HG03558 (cell line): Measurements from ENCODE around the gene WDR54.
"Not testable (repeated sequence)": the region's sequence is repeated elsewhere in the genome, so short reads cannot be mapped to it uniquely, and the experiment has no call there.

Experiments used
- ATAC-seq: cut with Tn5 transposase; IDR thresholded peaks from one replicate; pipeline ENCODE4 v1.9.1; 2021; ENCODE audit warnings: moderate number of reproducible peaks; ENCODE audit not compliant: unreplicated experiment; ENCODE audit errors: extremely low read depth

The WDR54 gene

DNA sequence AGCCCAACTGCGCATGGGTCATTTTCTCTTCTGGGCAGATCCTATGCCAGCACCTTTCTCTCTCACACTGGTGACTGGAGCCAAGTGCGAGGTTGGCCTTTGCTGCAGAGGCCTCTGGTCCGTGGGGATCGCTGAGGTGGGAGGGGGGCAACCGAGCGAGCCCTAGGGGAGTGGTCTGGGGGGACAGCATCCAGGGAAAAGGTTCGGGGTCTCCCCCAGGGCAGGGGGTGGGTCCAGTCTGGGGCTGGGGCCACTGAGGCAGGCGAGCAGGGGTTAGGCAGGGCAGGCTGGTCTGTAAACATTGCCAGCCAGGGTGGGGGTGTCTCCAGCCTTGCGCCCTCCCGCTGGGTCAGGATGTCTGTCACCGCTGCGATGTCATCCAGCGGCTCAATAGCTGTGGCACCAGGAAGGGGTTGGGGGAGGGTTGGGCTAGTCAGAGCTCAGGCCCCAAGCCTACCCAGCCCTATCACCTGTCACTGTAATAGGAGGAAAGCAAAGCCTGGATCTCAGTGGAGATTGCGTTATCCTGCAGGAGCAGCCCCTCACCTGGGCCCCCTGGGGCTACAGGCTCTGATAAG lies 4.7 kb downstream of the WDR54 start:
- ATAC-seq, result no peak

DNA sequence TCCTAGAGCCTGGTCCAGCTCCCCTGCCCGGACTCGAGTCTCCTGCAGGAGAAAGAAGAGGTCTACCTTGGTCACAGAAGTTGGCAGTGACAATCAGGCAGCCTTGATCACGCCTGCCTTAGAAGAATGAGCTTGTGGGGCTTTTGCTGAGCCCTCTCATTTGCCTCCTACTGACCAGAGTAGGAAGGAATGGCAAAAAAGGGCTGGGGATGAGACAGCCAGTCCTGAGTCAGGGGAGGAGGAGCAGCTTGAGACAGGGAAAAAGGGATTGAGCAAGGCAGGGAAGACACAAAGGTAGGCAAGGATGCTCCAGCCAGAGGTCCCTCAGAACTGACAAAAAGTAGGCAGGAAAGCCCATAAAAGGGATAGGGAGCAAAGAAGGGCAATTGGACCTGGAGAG lies 6.0 kb downstream of the WDR54 start:
- no peak for ATAC-seq

DNA sequence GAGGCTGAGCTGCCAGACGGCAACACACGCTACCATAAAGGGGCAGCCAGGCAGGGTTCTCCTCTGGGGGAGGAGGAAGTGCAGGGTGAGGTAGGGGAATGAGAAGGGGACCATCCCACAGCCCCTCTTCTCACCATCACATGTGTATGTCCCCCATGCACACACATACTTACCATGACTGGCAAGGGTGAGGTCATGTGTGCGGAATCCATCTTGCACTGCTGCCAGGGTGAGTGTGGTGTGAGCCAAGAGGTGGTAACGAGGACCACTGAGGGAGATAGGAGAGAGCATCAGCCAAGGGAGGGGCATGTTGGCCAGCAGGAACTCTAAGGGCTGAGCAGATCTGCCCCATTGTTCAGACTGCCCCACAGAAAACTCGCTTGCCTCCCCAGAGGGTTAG lies 7.1 kb downstream of the WDR54 start:
- ATAC-seq, result no peak

DNA sequence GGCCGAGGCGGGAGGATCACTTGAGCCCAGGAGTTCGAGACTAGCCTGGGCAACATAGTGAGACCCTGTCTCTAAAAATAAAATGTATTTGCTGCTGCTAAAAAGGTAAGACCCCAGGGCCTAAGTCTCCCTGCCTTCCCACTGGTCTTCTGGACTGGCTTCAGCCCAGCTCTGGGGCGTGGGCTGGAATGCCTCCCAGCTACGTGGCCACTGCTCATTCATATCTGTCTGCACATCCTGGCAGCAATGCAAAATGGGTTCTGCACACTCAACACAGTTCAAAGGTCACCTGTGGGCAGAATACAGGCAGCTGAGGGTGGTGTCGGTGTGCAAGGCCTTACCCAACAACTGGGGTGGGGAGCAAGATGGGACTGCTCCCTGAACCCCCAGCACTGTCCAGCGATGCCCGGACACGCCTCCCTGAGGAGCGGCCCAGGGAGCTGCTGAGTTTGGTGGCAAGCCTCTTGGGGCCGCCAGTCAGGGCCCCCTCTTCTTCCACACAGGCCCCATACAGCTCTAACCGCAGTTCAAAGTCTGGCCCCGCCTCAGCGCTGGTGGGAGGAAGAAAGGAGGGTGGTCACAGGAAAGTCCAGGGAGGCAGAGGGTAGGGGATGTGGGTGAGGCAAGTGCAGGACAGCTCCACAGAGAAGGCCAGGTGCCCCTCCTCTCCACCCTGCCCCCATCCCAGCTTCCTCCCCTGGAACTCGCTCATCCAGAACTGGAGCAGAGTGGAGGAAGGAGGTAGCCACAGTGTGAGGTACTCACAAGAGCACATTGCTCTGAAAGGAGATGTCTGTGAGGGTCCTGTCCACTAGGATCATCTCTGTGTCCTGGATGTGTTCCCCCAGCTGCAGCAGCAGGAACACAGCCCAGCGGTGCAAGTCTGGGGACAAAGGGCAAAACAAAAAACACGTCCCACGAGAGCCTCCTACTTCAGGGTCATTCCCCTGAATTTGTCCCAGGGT lies 8.2 kb downstream of the WDR54 start:
- ATAC-seq, result no peak

DNA sequence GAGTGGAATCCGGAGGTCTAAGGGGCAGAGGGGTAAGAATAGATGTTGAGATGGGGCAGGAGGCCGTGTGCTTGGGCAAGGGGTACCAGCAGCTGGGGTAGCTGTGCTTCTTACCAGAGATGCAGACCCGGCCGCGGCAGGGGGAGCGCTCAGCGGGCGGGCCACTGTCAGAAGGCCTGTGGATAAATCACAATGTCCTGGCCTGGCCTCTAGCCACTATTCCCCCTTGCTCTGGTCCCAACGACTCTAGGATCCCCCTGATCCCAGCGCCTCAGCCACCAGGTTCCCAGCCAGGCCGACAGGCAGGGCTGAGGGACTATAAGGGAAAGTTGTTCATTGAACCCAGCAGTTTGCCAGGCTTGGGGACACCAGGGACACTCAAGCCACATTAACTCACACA lies 9.0 kb downstream of the WDR54 start:
- no peak for ATAC-seq

DNA sequence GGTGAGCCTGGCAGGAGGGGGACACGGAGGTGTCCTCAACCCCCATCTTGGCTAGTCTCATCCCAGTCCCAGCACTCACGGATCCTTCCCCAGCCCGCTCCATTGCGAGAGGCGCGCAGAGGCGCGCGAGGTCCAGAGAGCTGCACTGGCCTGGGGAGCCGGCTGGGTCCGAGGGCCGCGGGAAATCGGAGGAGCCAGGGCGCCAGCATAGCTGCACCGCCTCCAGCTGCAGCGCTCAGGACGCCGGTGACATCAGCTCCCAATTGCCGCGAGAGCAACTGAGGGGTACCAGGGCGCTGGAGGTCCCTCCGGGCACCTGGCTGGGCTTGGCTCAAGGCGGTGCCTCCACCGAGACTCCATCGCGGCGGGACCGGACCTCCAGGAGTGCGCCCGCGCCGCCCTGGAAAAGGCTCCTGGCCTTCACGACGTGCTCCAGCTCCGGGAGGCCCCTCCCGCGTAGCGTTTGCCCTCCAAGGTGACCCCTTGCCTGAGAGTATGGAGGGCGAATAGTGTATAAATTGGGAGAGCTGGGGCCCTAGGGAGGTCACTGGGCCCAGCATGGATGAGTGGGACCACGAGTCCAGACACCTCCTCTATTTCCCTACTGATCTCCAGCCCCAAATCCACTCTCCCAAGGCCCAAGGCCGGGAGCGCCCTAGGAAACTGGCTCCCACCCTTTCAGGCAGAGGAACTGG lies 14.7 kb downstream of the WDR54 start:
- ATAC-seq, result no peak

DNA sequence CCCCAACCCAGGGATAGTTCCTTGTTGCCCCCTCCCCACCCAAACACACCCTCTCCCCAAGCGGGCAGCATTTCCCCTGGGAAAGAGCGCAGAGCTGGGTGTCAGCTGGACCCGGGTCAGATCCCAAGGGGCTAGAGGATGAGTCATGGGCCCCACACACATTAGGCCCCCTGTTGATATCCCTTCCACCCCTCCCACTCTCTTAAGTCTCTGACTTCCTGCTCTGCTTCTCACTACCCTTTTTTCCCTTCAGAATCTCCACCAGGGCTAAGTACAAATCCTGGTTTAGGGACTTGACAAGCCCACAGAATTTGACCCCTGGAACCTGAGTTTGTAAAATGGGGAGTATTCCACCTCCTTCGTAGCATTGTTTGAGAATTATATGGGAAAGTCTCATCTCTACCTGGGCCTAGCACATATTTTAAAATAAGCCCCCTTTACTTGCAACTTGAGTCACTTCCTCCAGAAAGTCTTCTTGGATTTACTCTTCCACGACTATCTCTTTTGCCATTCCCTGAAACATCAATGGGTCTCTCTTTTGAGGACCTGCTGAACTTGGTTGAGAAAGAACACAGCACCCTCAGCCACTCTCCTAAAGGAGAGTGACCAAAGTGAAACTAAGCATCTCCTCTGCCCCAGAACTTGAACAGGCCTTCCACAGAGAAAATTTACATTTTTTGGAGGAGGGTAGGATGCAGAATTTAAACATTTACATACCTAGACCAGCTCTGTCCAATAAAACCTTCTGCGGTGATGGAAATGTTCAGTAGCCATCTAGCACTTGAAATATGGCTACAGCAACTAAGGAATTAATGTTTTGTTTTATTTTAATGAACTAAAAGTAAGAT lies 15.5 kb downstream of the WDR54 start:
- no peak for ATAC-seq

DNA sequence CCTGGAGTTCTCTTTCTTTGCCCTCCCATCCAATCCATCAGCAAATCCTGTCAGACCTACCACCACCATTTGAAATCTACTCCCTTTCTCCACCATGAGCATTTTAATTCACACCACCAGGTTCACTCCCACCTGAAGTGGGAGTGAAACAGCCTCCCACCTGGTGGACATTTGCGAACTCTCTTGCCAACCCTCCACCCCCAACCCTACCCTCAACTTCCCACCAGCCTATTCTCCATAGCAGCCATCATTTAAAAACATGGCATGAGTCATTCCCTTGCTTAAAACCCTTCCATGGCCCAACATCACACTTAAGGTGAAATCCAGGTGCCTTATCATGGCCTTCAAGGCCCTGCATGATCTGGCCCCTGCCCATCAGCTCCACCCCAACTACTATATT lies 16.7 kb downstream of the WDR54 start:
- ATAC-seq, result no peak

DNA sequence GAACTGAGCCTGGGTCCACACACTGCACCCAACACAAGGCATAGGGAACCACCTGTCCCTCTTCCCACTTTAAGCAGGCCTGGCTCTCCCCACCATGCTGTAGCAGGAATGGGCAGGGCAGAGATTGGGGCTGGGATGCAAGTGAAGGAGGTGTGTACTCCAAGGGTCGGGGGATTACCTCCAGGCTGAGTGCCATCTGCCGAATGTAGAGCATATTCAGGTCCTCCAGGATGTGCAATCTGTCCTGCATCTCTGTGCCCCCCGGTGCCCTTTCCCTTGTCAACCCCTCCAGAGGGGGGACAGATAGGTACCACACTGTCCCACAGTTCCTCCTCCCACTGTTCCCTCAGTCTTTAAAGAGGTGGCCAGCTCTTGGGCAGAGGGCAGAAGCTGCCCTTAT lies 17.8 kb downstream of the WDR54 start:
- no peak for ATAC-seq

DNA sequence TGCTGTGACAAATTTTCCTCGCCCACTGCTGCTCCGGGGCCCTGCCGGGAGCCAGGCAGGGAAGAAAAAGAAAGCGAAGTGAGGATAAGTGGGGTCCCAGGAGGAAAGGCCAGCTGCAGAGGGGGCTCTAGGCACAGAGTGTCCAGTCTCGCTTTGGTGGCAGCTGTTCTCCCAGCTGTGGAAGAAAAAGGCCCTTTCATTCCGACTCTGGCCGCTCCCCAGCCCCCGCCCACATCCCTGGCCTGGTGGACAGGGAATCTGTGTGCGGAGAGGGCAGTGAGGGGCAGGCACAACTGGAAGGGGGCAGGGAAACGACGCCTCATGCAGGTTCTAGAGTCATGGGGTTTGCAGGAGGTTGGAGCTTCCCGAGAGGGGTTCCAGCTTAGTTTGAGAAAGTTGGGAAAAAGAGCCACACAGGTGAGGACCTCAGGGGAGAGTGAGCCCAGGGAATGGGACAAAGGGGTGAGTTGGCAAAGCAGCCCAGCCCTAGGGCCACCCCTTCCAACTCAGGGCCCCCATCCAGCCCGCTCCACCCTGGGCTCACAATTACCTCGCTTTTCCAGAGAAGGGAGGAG lies 18.4 kb downstream of the WDR54 start:
- ATAC-seq, result no peak

DNA sequence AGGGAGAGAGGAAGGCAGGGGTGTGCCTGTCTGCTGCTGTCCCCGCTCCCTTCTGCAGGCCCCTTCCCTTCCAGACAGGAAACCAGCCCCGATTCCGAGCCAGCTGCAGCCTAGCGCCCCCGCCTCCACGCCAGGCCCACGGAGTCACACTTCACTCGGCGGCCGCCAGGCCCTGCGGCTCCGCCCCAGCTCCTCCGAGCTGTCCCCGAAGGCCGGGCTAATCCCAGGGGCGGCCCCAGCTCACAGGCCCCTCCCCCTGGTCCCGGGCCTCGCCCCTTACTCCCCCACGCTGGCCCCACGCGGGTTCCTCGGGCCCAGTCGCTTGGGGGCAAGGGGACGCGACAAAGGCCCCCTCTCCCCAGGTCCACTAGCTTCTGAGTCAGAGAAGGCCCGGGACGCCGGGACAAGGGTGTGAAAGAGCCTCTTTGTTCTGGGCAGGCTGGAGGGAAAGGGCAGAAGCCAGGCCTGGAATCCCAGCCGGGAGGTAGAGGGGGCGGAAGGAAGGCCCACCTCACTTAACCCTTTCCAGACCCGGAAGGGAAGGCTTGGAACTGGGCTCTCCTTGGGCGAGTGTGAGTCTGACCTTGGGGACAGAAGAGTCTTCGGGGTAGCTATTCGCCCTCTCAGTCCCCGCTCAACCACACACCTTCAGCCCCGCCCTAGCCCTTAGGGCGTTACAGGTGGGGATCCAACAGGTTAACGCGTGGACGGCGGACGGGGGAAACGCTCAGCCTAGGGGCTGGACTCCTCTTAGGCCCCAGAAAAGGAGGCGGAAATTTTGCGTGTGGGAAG lies 19.0 kb downstream of the WDR54 start:
- ATAC-seq, result peak; percentile 70

DNA sequence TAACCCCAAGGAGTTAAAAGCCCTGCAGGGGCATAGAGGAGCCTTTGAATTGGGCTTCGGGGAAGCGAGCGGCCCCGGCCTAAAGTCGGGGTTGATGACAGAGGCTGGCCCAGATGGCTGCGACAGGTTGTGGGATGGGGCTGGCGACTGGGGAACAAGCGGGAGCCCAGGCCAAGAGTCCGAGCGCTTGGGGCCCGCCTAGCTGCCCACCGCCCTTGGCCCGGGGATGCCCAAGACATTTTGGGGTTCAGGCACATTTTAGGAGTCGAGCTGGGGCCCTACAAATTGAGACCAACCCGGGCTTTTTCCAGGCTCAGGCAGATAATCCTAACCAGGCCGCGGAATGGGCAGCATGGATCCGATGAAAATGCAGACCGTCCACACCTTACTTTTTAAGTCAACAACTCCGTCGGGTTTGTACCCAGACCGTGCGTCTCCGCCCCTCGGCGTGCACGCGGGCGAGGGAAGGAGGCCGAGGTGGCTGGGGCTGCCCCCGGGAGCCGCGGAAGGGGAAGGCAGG lies 19.7 kb downstream of the WDR54 start:
- no peak for ATAC-seq

DNA sequence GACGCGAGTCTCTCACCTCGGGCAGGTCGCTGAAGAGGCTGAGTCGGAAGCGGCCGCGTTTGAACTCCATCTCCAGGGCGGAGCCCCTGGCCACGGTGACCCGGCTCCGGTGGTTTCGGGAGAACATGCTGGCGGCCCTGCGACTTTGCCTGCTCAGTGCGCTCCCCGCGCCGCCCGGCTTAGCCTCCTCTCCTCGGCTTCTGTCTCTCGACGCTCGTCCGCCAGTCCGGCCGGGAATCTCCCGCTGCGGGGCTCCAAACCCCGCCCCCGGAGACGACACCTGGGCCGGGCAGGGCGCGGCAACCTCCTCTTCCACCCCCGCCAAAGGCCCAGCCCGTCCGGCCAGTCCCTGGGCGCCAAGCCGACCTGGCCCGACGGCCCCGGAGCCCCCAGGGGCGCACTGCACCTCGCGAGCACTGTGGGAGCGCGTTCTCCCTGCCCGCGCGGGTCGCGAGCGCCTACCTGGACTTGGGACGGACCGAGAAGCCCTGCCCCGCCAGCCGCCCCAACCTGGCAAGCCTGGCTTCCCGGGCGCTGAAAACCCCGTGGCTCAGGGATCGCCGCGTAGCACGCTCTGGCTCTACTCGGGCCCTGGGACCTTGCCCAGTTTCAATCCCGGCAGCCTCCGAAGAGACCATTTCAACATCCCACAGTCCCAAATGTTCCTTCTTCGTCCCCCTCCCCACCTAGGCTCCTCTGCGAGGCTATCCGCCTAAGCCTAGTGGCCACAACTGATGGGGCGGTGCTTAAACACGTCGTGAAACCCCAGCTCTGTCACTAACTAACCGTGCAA lies 20.4 kb downstream of the WDR54 start, which contains the start of gene RTKN:
RTKN (minus strand) TSS at position 248 of the 793 bp plus-strand sequence; CDS start at position 127, 121 bp downstream.
- ATAC-seq, result no peak

DNA sequence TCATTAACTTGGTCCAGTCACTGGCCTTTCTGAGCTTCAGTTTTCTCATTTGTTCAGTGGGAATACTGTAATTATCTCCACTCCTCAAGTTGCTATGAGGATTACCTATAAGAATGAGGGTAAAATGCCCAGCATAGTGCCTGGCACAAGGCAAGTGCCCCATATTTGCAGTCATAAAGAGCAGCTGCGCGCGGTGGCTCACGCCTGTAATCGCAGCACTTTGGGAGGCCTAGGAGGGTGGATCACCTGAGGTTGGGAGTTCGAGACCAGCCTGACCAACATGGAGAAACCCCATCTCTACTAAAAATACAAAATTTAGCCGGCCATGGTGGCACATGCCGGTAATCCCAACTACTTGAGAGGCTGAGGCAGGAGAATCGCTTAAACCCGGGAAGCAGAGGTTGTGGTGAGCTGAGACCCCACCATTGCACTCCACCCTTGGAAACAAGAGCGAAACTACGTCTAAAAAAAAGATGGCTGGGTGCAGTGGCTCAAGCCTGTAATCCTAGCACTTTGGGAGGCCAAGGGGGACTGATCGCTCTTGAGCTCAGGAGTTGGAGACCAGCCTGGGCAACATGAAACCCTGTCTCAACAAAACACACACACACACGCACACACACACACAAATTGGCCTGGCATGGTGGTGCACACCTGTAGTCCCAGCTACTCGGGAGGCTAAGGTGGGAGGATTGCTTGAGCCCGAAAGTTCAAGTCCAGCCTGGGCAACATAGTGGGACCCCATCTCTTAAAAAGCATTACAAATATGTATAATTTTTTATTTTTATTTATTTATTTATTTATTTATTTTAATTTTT lies 21.2 kb downstream of the WDR54 start:
- not testable (repeated sequence) for ATAC-seq

DNA sequence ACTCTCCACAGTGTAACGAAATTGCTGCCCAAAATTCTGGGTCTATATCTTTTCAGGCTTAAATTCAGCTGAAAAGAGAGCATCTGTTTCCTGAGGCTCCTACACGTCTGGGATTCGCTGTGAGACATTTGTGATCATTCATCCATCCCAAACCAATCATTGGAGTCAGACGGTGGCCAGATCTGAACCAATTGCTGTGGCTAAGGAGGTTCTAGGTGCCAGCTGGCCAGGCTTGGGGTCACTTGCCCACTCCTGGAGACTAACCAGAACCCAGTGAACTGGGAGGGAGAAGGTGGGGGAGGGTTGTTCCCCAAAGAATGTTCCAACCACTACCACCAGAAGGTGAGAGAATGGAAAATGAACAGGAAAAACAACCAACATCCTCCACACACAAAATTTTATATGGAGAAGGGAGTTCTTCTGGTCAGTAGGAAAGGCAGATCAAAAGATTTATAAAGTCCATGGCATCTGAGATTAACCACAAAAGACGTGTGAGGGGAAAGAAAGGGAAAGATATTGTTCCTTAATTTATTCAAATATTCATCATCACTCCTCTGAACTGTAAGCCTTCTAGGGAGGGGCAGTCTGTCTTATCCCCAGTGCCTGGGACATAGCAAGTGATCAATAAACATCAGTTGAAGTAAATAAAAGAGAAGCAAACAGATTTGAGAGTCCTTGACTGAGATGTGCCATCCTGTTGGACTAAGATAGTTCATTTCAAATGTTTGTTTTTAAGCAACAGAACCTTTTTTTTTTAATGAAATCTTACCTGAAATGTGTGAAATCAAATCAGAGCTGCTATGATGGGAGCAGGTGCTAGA lies 23.2 kb downstream of the WDR54 start:
- ATAC-seq, result no peak

DNA sequence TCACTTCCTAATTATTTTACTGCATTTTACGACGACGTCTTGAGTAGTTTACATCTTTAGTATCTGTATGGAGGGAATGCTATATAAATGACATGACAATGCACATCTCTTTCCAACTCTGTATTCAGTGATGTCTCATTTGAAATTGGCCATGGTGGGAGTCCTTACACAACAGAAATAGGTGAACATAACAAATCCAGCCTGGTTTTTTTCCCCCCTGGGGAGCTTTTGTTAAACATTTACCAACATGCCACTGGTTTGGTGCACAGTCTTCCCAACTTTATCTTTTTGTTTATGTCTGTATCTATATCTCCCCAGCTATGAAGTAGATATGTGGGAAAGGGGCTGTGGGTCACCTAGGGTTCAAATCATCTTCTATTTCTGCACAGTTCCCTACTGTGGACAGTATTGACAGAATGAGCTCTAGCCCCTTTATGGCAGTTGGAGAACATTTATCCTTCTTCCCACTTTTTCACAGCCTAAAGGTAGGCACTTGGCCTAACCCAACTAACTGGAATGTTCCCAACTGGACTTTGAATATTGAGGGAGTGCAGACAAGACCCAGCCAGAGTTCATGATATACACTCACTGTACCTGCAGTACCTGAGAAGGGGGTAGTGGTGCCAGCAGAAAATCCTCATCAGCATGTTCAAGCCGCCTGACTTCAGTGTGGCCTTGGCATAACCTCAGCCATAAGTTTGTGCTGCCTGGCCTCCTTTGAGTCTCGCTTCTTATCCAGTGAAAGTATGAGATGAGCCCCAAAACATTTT lies 25.9 kb downstream of the WDR54 start:
- no peak for ATAC-seq
